HepG2 (cell line): ENCODE results near the gene ARHGEF37. TPM values are rescaled to one million over a fixed set of nuclear protein-coding genes. Genes with fewer than 3 reads are reported as not detected.

ENCODE experiments used
- ATAC-seq: fragments of 200-7000 bp; cut with Tn5 transposase; 3 replicates; pipeline ENCODE4 v1.9.1; 2020; ENCODE audit warnings: mild to moderate bottlenecking, moderate library complexity
- BruUV-seq: library from RNA; stranded (reverse); fragments of 400-500 nt; replicated peaks from 2 replicates; lab custom pipeline; 2021; lab: Mats Ljungman, UMichigan
- CTCF ChIA-PET: fragments of 300-600 bp; formaldehyde crosslinking; extraction: SDS; loops from one replicate; lab custom pipeline; 2021; ENCODE audit warnings: low total read pairs, inconsistent platforms, low intra/inter-chr PET ratio; lab: Yijun Ruan, JAX
- POLR2A ChIA-PET: fragments of 350-600 bp; sonication (Branson Sonifier 250); formaldehyde crosslinking; loops from one replicate; lab custom pipeline; 2020; ENCODE audit warnings: antibody characterized with exemption, inconsistent platforms; lab: Yijun Ruan, JAX
- DNase-seq: peaks from one replicate; pipeline ENCODE4 v3.0.0-alpha.2; 2015; ENCODE audit warnings: low spot score
- FAIRE-seq: peaks from 3 replicates; lab custom pipeline; 2011; peaks lifted over from hg19 to GRCh38; lab: Jason Lieb, UNC
- H2AFZ ChIP-seq: one replicate; pipeline ENCODE4 v1.6.1; 2011; ENCODE audit warnings: low read length, inconsistent platforms
- H3K27ac ChIP-seq: fragments of 300-600 bp; 3 replicates; pipeline ENCODE4 v1.8.0; 2011; ENCODE audit warnings: mixed run types, mild to moderate bottlenecking, mixed read lengths, low read length, inconsistent platforms; ENCODE audit not compliant: insufficient read depth; ENCODE audit errors: extremely low read length
- H3K27me3 ChIP-seq, 2 experiments: fragments of 200-600 bp in 1 of 2; 2 replicates in 1 of 2; 3 replicates in 1 of 2; pipeline versions ENCODE4 v1.6.0 to v1.8.0; 2011; ENCODE audit warnings: low read length in 2 of 2, mild to moderate bottlenecking in 2 of 2, moderate library complexity in 2 of 2, inconsistent platforms in 1 of 2; ENCODE audit not compliant: insufficient read depth in 2 of 2, control insufficient read depth in 1 of 2
- H3K36me3 ChIP-seq, 2 experiments: fragments of 200-600 bp in 1 of 2; replicated peaks in 1 of 2; 2 replicates in 1 of 2; 3 replicates in 1 of 2; pipeline versions ENCODE4 v1.5.1 to v1.8.0; 2011; ENCODE audit warnings: low read length in 2 of 2, inconsistent platforms in 1 of 2; ENCODE audit not compliant: insufficient read depth in 2 of 2, control insufficient read depth in 1 of 2
- H3K4me1 ChIP-seq: 2 replicates; pipeline ENCODE4 v1.5.1; 2012; ENCODE audit warnings: low read length, inconsistent platforms; ENCODE audit not compliant: insufficient read depth
- H3K4me2 ChIP-seq: 2 replicates; pipeline ENCODE4 v1.6.0; 2011; ENCODE audit warnings: low read depth, low read length, inconsistent platforms
- H3K4me3 ChIP-seq, 3 experiments: fragments of 200-600 bp in 1 of 3; sonication (generic), shearing (Covaris generic) in 1 of 3; replicated peaks in 1 of 3; 2 replicates each; pipeline ENCODE4 v1.5.1; 2011 to 2016; ENCODE audit warnings: low read length in 3 of 3, inconsistent platforms in 2 of 3, low read depth in 2 of 3, mild to moderate bottlenecking in 2 of 3, control low read depth in 1 of 3, mixed read lengths in 1 of 3; ENCODE audit not compliant: insufficient read depth in 1 of 3
- H3K79me2 ChIP-seq: one replicate; pipeline ENCODE4 v1.6.1; 2011; ENCODE audit warnings: low read length, inconsistent platforms; ENCODE audit not compliant: insufficient read depth
- H3K9ac ChIP-seq: 2 replicates; pipeline ENCODE4 v1.6.0; 2011; ENCODE audit warnings: mild to moderate bottlenecking, low read depth, low read length, inconsistent platforms; ENCODE audit not compliant: insufficient read depth
- H3K9me3 ChIP-seq: 2 replicates; pipeline ENCODE4 v1.5.1; 2012; ENCODE audit warnings: mild to moderate bottlenecking, low read length
- H4K20me1 ChIP-seq: 2 replicates; pipeline ENCODE4 v1.6.0; 2011; ENCODE audit warnings: inconsistent platforms, mild to moderate bottlenecking, low read length, moderate library complexity; ENCODE audit not compliant: insufficient read depth
- MED8 ChIP-seq: sonication (generic); formaldehyde crosslinking; IDR thresholded peaks from 2 replicates; pipeline ENCODE4 v1.8.1; 2023; ENCODE audit warnings: mild to moderate bottlenecking, missing genetic modification reagents; ENCODE audit not compliant: insufficient replicate concordance
- PHF20 ChIP-seq: sonication (generic); formaldehyde crosslinking; IDR thresholded peaks from 2 replicates; pipeline ENCODE4 v1.5.0; 2020; ENCODE audit warnings: mild to moderate bottlenecking, missing genetic modification reagents
- SIX1 ChIP-seq: sonication (generic); formaldehyde crosslinking; IDR thresholded peaks from 2 replicates; pipeline ENCODE4 v1.4.0; 2020; ENCODE audit warnings: missing genetic modification reagents, borderline replicate concordance
- SKIL ChIP-seq: sonication (generic); formaldehyde crosslinking; IDR thresholded peaks from 2 replicates; pipeline ENCODE4 v1.8.0; 2022; ENCODE audit warnings: missing genetic modification reagents, mild to moderate bottlenecking, moderate library complexity, borderline replicate concordance
- TCF7 ChIP-seq: sonication (generic); IDR thresholded peaks from 2 replicates; pipeline ENCODE4 v1.6.1; 2016; ENCODE audit warnings: antibody characterized with exemption, low read depth
- ZFP36 ChIP-seq: fragments of 150-350 bp; IDR thresholded peaks from 2 replicates; pipeline ENCODE4 v1.6.1; 2018; ENCODE audit warnings: borderline replicate concordance, low read length, low read depth; ENCODE audit not compliant: partially characterized antibody
- ZNF546 ChIP-seq: sonication (generic); formaldehyde crosslinking; conservative IDR thresholded peaks from 2 replicates; pipeline ENCODE4 v1.8.1; 2023; ENCODE audit warnings: mild to moderate bottlenecking, missing genetic modification reagents
- ZNF616 ChIP-seq: sonication (generic); formaldehyde crosslinking; IDR thresholded peaks from 2 replicates; pipeline ENCODE4 v1.5.0; 2020; ENCODE audit warnings: low read depth, mild to moderate bottlenecking, missing genetic modification reagents
- ZNF644 ChIP-seq: IDR thresholded peaks from 2 replicates; pipeline ENCODE4 v1.6.1; 2016; ENCODE audit warnings: low read depth
- ZNF788 ChIP-seq: sonication (generic); formaldehyde crosslinking; IDR thresholded peaks from 2 replicates; pipeline ENCODE4 v1.5.0; 2020; ENCODE audit warnings: mild to moderate bottlenecking, missing genetic modification reagents, borderline replicate concordance
- ZUFSP ChIP-seq: sonication (generic); formaldehyde crosslinking; IDR thresholded peaks from 2 replicates; pipeline ENCODE4 v1.9.0; 2021; ENCODE audit warnings: missing genetic modification reagents, mild to moderate bottlenecking, borderline replicate concordance
- WGBS: methylation state at CpG from one replicate; pipeline ENCODE4 v1.1.6; 2017; ENCODE audit warnings: low lambda C conversion rate; 5-methylcytosine and 5-hydroxymethylcytosine counted together
- in situ Hi-C: cut with HindIII; loops from 2 replicates; pipeline ENCODE4 v1.10.0; 2017; ENCODE audit warnings: low pct_unique_long_range_greater_than_20kb; ENCODE audit not compliant: extremely low pct_ligation_motif_present
- intact Hi-C: fragments of 100-400 bp; cut with micrococcal nuclease; formaldehyde crosslinking; loops from one replicate; pipeline ENCODE4 v1.10.0; 2022; ENCODE audit not compliant: unreplicated experiment
- polyA plus RNA-seq, 8 experiments: library from polyadenylated mRNA; depleted of rRNA in 3 of 8; stranded (reverse) in 7 of 8; unstranded in 1 of 8; fragments of >200 nt; fragmentation: Illumina TruSeq in 4 of 8; extraction: Trizol in 4 of 8; gene quantifications; 2 replicates each; pipeline versions ENCODE4 v1.2.1 to v1.2.3, GENCODE V29; 2011 to 2016; ENCODE audit warnings: low read depth in 4 of 8, missing spikeins in 1 of 8, mixed read lengths in 1 of 8; ENCODE audit not compliant: insufficient read depth in 1 of 8
- total RNA-seq, 5 experiments: library from RNA; depleted of rRNA; stranded (reverse); fragments of >200 nt; fragmentation: Illumina TruSeq; extraction: Trizol; gene quantifications; 2 replicates each; pipeline ENCODE4 v1.2.3, GENCODE V29; 2016; ENCODE audit warnings: low read depth in 1 of 5

Gene ARHGEF37
- total and polyA plus RNA-seq, 2 of the 13 experiments (the other 11 are each of a cell fraction or from before 2014, with no cell fraction given) = 0.18 to 0.27 TPM

- POLR2A ChIA-PET = no interaction called here
- H3K4me2 ChIP-seq = no peak overlapping the region
Measured at GRCh38 chr5:149575131-149575530, 6.2 kb upstream of the ARHGEF37 start.

GRCh38 chr5:149576021-149576420 lies 5.3 kb upstream of the ARHGEF37 start:
- Histone ChIP-seq H3K27me3 (peaks cover 0 to 19% of the 10 kb centered on the region in 2 experiments; a peak in 1 of 5 replicates), H3K9ac (no peak overlapping the region), H3K79me2 (no peaks in the 10 kb centered on the region), H4K20me1 (no peaks in the 10 kb centered on the region), H3K4me1 (peaks cover 34% of the 10 kb centered on the region), H3K36me3 (no peaks in the 10 kb centered on the region), H3K4me2 (no peak overlapping the region), H3K9me3 (no peaks in the 10 kb centered on the region), H3K4me3 (no peak overlapping the region), H2AFZ (no peak overlapping the region), H3K27ac (no peak overlapping the region)
- intact Hi-C loops = loop anchor here (10.0 kb wide), 1 partner anchor 451 kb away; no protein-coding TSS in a partner anchor
- no TSS peak for BruUV-seq
- TF ChIP-seq SKIL (CRISPR knock-in tag) (no peak), ZFP36 (no peak), ZNF644 (CRISPR knock-in tag) (no peak), MED8 (CRISPR knock-in tag) (no peak), TCF7 (no peak), ZNF616 (CRISPR knock-in tag) (no peak), SIX1 (CRISPR knock-in tag) (no peak), ZUFSP (no peak)
- ATAC-seq (no peak), DNase-seq (no peak), FAIRE-seq (no peak)
- CTCF ChIA-PET = no interaction called here
- POLR2A ChIA-PET = no interaction called here
- WGBS = 17% methylated on average over 3 of the region's 3 CpGs
- in situ Hi-C loops = no loop called here

More at GRCh38 chr5:149575131-149575530, 6.2 kb upstream of the ARHGEF37 start:
- Histone ChIP-seq H3K9ac (no peak overlapping the region), H3K4me3 (no peak overlapping the region), H3K27me3 (0 out of 5 replicates have a peak, but pooled peaks cover 0 to 13% of the 10 kb centered on the region in 2 experiments), H3K27ac (no peak overlapping the region), H3K9me3 (no peaks in the 10 kb centered on the region), H3K4me1 (peaks cover 26% of the 10 kb centered on the region), H2AFZ (no peak overlapping the region), H4K20me1 (no peaks in the 10 kb centered on the region), H3K79me2 (no peaks in the 10 kb centered on the region), H3K36me3 (no peaks in the 10 kb centered on the region)
- intact Hi-C loops (loop anchor here (10.0 kb wide), 1 partner anchor 450 kb away; no protein-coding TSS in a partner anchor), in situ Hi-C loops (no loop called here)
- 4% methylated on average over 3 of the region's 3 CpGs for WGBS
- ATAC-seq = no peak
- TF ChIP-seq PHF20 (CRISPR knock-in tag) (no peak), ZNF788 (CRISPR knock-in tag) (no peak), ZNF546 (no peak)
- no peak for FAIRE-seq
- CTCF ChIA-PET = no interaction called here
- no peak for DNase-seq
- no TSS peak for BruUV-seq
